Aorta (tissue), 5 donors: ENCODE results near the gene CXorf49. TPM values are rescaled to one million over a fixed set of nuclear protein-coding genes. Genes with fewer than 3 reads are reported as not detected.
"Not testable (repeated sequence)": the region's sequence is repeated elsewhere in the genome, so short reads cannot be mapped to it uniquely, and the experiment has no call there.

Experiments used
- ATAC-seq: fragments of 200-7000 bp; cut with Tn5 transposase; one replicate; pipeline ENCODE4 v1.9.1; 2022; ENCODE audit warnings: moderate library complexity; ENCODE audit not compliant: low FRiP score
- DNase-seq, 2 donors: peaks; one replicate each; pipeline ENCODE4 v3.0.0-alpha.2; 2020
- H3K27ac ChIP-seq, 2 donors: one replicate each; pipeline ENCODE4 v1.5.1; 2013; ENCODE audit warnings: low read length in 2 of 2, mild to moderate bottlenecking in 2 of 2, moderate library complexity in 2 of 2, control low read depth in 1 of 2, inconsistent platforms in 1 of 2, low read depth in 1 of 2
- H3K27me3 ChIP-seq, 2 donors: one replicate each; pipeline ENCODE4 v1.6.1; 2013; ENCODE audit warnings: control low read depth in 1 of 2, low read length in 1 of 2, mild to moderate bottlenecking in 1 of 2, moderate library complexity in 1 of 2; ENCODE audit not compliant: insufficient read depth in 2 of 2, control insufficient read depth in 1 of 2
- H3K36me3 ChIP-seq, 2 donors: one replicate each; pipeline ENCODE4 v1.6.1; 2013; ENCODE audit warnings: control low read depth in 1 of 2, low read length in 1 of 2, mild to moderate bottlenecking in 1 of 2; ENCODE audit not compliant: insufficient read depth in 2 of 2, control insufficient read depth in 1 of 2
- H3K4me1 ChIP-seq, 2 donors: one replicate each; pipeline ENCODE4 v1.6.1; 2013; ENCODE audit warnings: low read length in 2 of 2, control low read depth in 1 of 2, mild to moderate bottlenecking in 1 of 2, moderate library complexity in 1 of 2; ENCODE audit not compliant: insufficient read depth in 2 of 2, control insufficient read depth in 1 of 2
- H3K4me3 ChIP-seq, 2 donors: one replicate each; pipeline ENCODE4 v1.5.1; 2013; ENCODE audit warnings: low read length in 2 of 2, control low read depth in 1 of 2, mild to moderate bottlenecking in 1 of 2
- H3K9me3 ChIP-seq: one replicate; pipeline ENCODE4 v1.6.1; 2013; ENCODE audit warnings: mild to moderate bottlenecking, low read length; ENCODE audit not compliant: control insufficient read depth
- WGBS, 2 donors: extraction: QIAGEN DNeasy Blood & Tissue Kit; methylation state at CpG; one replicate each; pipeline ENCODE4 v1.1.7; 2013; 5-methylcytosine and 5-hydroxymethylcytosine counted together
- intact Hi-C, 2 donors: fragments of 100-400 bp; cut with DNase I; formaldehyde crosslinking; loops; one replicate each; pipeline versions ENCODE4 v1.14.2 to v1.15.0; 2022
- polyA plus RNA-seq, 2 donors: library from polyadenylated mRNA; stranded (reverse); fragments of 200-250 nt; gene quantifications; one replicate each; pipeline ENCODE4 v1.2.3, GENCODE V29; 2013
- total RNA-seq, 2 donors: library from RNA; stranded (reverse); fragmentation: NEBNext Ultra II Directional; extraction: Animal tissue kit (Norgen Biotek cat#: 25700); gene quantifications; one replicate each; pipeline ENCODE4 v1.2.1, GENCODE V29; 2021
- donor health status: healthy with polysubstance abuse.
- donor health status: Bipolar disorder and iron deficiency.
- donor health status: DM: no; HTN: no; CAD: no.
- donor health status: DM: no; HTN: no; CAD: no.
- donor health status: DM: yes; HTN: yes; CAD: no.

The CXorf49 gene
- total and polyA plus RNA-seq, 4 donors = not detected

DNA sequence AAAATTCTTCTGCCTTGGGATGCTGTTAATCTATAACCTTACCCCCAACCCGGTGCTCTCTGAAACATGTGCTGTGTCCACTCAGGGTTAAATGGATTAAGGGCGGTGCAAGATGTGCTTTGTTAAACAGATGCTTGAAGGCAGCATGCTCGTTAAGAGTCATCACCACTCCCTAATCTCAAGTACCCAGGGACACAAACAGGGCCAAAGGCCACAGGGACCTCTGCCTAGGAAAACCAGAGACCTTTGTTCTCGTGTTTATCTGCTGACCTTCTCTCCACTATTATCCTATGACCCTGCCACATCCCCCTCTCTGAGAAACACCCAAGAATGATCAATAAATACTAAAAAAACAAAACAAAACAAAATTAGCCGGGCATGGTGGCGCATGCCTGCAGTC, 40.9 kb downstream of the CXorf49 start:
- H3K27ac ChIP-seq, H3K4me1 ChIP-seq, H3K4me3 ChIP-seq, H3K36me3 ChIP-seq, H3K9me3 ChIP-seq, DNase-seq, intact Hi-C loops, ATAC-seq, H3K27me3 ChIP-seq: not testable (repeated sequence)
- WGBS, 2 donors = 70 to 82% methylated on average over 5 of the region's 6 CpGs

DNA sequence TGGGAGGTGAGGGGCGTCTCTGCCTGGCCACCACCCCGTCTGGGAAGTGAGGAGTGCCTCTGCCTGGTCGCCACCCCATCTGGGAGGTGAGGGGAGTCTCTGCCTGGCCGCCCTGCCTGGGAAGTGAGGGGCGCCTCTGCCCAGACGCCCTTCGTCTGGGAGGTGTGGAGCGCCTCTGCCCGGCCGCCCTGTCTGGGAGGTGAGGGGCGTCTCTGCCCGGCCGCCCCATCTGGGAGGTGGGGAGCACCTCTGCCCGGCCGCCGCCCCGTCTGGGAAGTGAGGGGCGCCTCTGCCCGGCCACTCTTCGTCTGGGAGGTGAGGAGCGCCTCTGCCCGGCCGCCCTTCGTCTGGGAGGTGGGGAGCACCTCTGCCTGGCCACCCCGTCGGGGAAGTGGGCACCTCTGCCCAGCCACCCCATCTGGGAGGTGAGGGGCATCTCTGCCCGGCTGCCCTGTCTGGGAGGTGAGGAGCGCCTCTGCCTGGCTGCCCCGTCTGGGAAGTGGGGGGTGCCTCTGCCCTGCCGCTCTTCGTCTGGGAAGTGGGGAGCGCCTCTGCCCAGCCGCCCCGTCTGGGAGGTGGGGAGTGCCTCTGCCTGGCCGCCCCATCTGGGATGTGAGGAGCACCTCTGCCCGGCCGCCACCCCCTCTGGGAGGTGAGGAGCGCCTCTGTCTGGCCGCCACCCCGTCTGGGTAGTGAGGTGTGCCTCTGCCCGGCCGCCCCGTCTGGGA, 41.9 kb downstream of the CXorf49 start:
- H3K4me3 ChIP-seq, ATAC-seq, H3K4me1 ChIP-seq, H3K36me3 ChIP-seq, H3K27ac ChIP-seq, H3K9me3 ChIP-seq, intact Hi-C loops, H3K27me3 ChIP-seq: not testable (repeated sequence)
- peak; percentile 43 to 69 for DNase-seq
- WGBS, 2 donors = 90 to 94% methylated on average over 29 to 43 of the region's 43 CpGs

DNA sequence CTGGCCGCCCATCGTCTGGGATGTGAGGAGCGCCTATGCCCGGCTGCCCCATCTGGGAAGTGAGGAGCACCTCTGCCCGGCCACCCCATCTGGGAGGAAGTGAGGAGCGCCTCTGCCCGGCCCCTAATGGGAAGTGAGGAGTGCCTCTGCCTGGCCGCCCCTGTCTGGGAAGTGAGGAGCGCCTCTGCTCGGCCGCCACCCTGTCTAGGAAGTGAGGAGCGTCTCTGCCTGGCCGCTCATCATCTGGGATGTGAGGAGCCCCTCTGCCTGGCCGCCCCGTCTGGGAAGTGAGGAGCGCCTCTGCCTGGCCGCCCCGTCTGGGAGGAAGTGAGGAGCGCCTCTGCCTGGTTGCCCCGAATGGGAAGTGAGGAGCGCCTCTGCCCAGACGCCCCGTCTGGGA, 42.4 kb downstream of the CXorf49 start:
- H3K9me3 ChIP-seq, H3K27ac ChIP-seq, H3K27me3 ChIP-seq, ATAC-seq, intact Hi-C loops, H3K4me3 ChIP-seq, H3K36me3 ChIP-seq, H3K4me1 ChIP-seq: not testable (repeated sequence)
- DNase-seq = peak in 1 of 2 donors; percentile 52
- 97 to 99% methylated on average over 20 to 23 of the region's 23 CpGs for WGBS, 2 donors

DNA sequence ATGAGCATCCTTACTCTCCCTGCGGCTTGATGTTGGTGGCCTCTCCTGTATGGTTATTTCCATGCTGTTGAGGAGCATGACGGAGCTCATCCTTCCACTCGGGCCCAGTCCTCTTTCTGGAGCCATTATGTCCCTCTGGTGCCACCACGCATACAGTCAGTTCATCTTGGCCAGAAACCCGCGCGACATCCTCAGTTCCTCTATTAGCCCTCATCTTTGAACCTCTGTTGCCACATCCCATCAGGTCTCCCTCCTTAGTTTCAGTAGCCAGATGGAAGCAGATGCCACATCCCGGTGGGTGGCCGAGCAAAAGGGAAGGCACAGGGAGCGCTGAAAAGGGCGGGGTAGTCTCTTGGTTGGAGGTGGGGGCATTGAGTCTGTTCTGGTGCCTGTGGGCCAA, 46.1 kb downstream of the CXorf49 start:
- no peak overlapping the region for H3K4me3 ChIP-seq
- H3K36me3 ChIP-seq = no peaks in the 10 kb centered on the region
- ATAC-seq (no peak), DNase-seq (no peak)
- intact Hi-C loops = no loop called here
- H3K27me3 ChIP-seq = no peaks in the 10 kb centered on the region
- 90 to 97% methylated on average over 11 of the region's 11 CpGs for WGBS, 2 donors
- no peaks in the 10 kb centered on the region for H3K9me3 ChIP-seq
- H3K27ac ChIP-seq = no peak overlapping the region
- H3K4me1 ChIP-seq = no peaks in the 10 kb centered on the region

DNA sequence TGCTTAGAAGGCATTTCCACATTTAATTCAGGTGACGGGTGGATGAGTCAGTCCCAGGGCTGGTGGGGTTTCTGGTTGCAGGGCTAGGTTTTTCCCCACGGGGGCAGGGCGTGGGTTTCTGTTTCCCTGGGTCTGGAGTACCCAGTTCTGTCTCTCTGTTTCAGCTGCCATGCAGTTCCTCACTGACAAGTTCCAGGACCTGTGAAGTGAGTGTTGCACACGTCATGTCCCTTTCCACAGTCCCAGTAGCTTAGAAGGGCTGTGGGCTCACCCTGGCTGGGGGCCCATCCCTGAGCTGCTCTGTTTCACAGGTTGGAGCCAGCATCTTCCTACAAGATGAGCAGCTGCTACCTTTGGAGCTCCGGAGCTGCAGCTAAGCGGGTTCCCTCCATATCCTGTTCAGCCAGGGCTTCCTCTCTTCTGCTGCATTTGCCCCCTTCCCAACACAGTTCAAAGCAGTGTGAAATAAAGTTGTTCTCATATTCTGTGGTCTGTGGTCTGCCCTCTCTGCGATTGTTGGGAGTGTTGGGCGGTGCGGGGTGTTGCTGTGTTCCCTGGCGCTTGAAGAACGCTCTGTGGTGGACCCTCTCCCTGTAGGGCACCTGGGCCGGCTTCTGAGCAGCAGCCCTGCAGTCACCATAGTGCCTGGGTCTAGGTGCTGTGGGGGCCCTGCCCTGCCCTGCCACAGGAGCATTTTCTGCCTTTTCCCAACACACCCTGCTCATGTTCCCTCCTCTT, 46.9 kb downstream of the CXorf49 start:
- H3K9me3 ChIP-seq = no peaks in the 10 kb centered on the region
- intact Hi-C loops = no loop called here
- H3K27me3 ChIP-seq = no peaks in the 10 kb centered on the region
- H3K4me1 ChIP-seq = no peaks in the 10 kb centered on the region
- H3K27ac ChIP-seq = no peak overlapping the region
- DNase-seq (no peak), ATAC-seq (no peak)
- WGBS, 2 donors = 79 to 85% methylated on average over 12 of the region's 12 CpGs
- H3K4me3 ChIP-seq = no peak overlapping the region
- H3K36me3 ChIP-seq = no peaks in the 10 kb centered on the region

DNA sequence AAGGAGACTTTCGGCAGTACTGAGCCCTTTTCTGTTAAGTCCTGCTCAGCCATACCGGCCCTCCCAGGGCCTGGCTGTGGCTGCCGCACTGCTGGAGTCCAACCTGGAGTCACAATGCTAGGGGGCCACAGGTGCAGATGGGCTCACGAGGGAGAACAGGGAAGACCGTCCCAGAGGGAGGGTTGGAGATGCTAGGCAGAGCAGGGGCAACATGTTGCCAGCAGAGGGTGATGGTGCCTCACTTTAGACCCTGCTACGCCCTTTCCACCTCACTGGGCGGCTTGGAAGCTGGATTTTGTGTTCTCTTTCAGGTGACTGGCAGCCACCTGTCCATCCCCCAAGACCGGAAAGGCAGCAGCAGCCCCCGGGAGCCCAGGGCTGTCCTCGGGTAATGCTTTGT, 48.1 kb downstream of the CXorf49 start:
- H3K4me1 ChIP-seq, DNase-seq, H3K9me3 ChIP-seq, ATAC-seq, H3K27me3 ChIP-seq, H3K27ac ChIP-seq, intact Hi-C loops, H3K36me3 ChIP-seq, H3K4me3 ChIP-seq: not testable (repeated sequence)
- 26 to 32% methylated on average over 9 to 10 of the region's 10 CpGs for WGBS, 2 donors

DNA sequence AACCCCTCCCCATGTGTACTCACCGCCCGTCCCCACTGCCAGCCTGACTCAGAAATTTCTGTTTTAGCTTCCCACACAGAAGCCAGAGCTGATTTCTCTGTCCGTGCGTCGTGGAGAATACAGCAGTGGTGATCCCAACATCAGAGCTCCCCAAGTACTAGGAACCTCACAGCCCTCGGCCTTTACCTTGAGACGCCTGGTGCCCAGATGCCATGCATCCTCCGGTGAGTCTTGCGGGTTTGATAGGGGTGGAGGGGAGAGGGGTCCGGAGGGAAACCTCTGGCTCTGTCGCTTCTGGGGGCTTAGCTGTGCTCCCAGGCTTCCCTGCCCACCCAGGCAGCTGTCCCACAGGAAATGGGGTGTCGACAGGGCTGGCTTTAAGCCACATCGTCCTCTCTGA, 48.6 kb downstream of the CXorf49 start:
- DNase-seq (no peak), ATAC-seq (no peak)
- no peaks in the 10 kb centered on the region for H3K9me3 ChIP-seq
- intact Hi-C loops = no loop called here
- WGBS, 2 donors = 44 to 51% methylated on average over 13 of the region's 13 CpGs
- no peak overlapping the region for H3K4me3 ChIP-seq
- no peaks in the 10 kb centered on the region for H3K36me3 ChIP-seq
- no peaks in the 10 kb centered on the region for H3K4me1 ChIP-seq
- H3K27me3 ChIP-seq = no peaks in the 10 kb centered on the region
- H3K27ac ChIP-seq = no peak overlapping the region

DNA sequence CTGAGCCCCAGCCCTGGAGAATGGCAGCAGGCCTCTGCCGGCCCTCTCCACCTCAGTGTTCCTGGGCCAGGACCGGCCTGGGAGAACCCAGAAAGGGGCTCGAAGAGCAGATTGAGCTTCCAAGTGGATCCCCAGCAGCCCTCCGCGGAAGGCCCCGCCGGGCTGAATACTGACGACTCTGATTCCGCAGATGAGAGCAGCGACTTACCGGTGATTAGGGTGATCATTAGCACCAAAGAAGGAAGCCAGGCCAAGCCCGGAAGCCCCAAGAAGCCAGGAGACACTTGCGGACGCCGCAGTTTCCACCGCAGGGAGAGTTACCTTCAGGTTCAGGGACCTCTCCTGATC, 49.9 kb downstream of the CXorf49 start:
- intact Hi-C loops = no loop called here
- no peak overlapping the region for H3K27ac ChIP-seq
- H3K4me1 ChIP-seq = no peaks in the 10 kb centered on the region
- H3K4me3 ChIP-seq = no peak overlapping the region
- DNase-seq (no peak), ATAC-seq (no peak)
- H3K9me3 ChIP-seq = no peaks in the 10 kb centered on the region
- no peaks in the 10 kb centered on the region for H3K27me3 ChIP-seq
- 93 to 95% methylated on average over 16 of the region's 16 CpGs for WGBS, 2 donors
- H3K36me3 ChIP-seq = no peaks in the 10 kb centered on the region
